Neural progenitor cell (in vitro differentiated cells): Measurements from ENCODE around the gene UBE2M. TPM values are rescaled to one million over a fixed set of nuclear protein-coding genes. Genes with fewer than 3 reads are reported as not detected.
A peak's percentile ranks its signal among the peaks of the same experiment; 100 is the strongest.

ENCODE experiments used
- DNase-seq: peaks from one replicate; pipeline ENCODE4 v3.0.0-alpha.2; 2016; ENCODE audit warnings: low spot score
- H2AFZ ChIP-seq: fragments of 200-600 bp; sonication (generic); replicated peaks from 2 replicates; pipeline ENCODE4 v1.6.1; 2016; ENCODE audit warnings: antibody characterized with exemption
- H3F3A ChIP-seq: fragments of 200-600 bp; sonication (generic); 2 replicates; pipeline ENCODE4 v1.6.1; 2016; ENCODE audit warnings: antibody characterized with exemption, low read depth
- H3K27ac ChIP-seq: fragments of 200-600 bp; sonication (generic); 2 replicates; pipeline ENCODE4 v1.5.1; 2016; ENCODE audit warnings: mild to moderate bottlenecking
- H3K27me3 ChIP-seq: fragments of 200-600 bp; sonication (generic); 2 replicates; pipeline ENCODE4 v1.6.1; 2016; ENCODE audit warnings: mild to moderate bottlenecking, moderate library complexity
- H3K36me3 ChIP-seq: fragments of 200-600 bp; sonication (generic); 2 replicates; pipeline ENCODE4 v1.5.1; 2016
- H3K4me1 ChIP-seq: fragments of 200-600 bp; sonication (generic); 2 replicates; pipeline ENCODE4 v1.6.1; 2016; ENCODE audit warnings: mixed run types
- H3K4me2 ChIP-seq: fragments of 200-600 bp; sonication (generic); 2 replicates; pipeline ENCODE4 v1.6.1; 2016
- H3K4me3 ChIP-seq: fragments of 200-600 bp; sonication (generic); 2 replicates; pipeline ENCODE4 v1.5.1; 2016
- H3K79me2 ChIP-seq: fragments of 200-600 bp; sonication (generic); 2 replicates; pipeline ENCODE4 v1.6.1; 2016; ENCODE audit warnings: low read depth
- H3K9ac ChIP-seq: fragments of 200-600 bp; sonication (generic); 2 replicates; pipeline ENCODE4 v1.6.1; 2016
- H3K9me3 ChIP-seq: fragments of 200-600 bp; sonication (generic); 2 replicates; pipeline ENCODE4 v1.5.1; 2016; ENCODE audit warnings: low read depth
- H4K20me1 ChIP-seq: fragments of 200-600 bp; sonication (generic); 2 replicates; pipeline ENCODE4 v1.6.1; 2016; ENCODE audit warnings: low read depth
- H3K27ac Mint-ChIP-seq: 3 replicates; pipeline ENCODE4 v1.8.0; 2021; ENCODE audit warnings: mixed read lengths
- H3K27me3 Mint-ChIP-seq: 2 replicates; pipeline ENCODE4 v1.8.0; 2022; ENCODE audit warnings: low read depth, mild to moderate bottlenecking, inconsistent platforms, moderate library complexity, mixed read lengths; ENCODE audit not compliant: insufficient read depth
- H3K36me3 Mint-ChIP-seq: 3 replicates; pipeline ENCODE4 v1.8.0; 2021; ENCODE audit warnings: mixed read lengths
- H3K4me1 Mint-ChIP-seq: 3 replicates; pipeline ENCODE4 v1.8.0; 2021; ENCODE audit warnings: mixed read lengths
- H3K4me3 Mint-ChIP-seq: 3 replicates; pipeline ENCODE4 v1.8.0; 2021; ENCODE audit warnings: mild to moderate bottlenecking, moderate library complexity, mixed read lengths
- H3K9me3 Mint-ChIP-seq: 3 replicates; pipeline ENCODE4 v1.8.0; 2020; ENCODE audit warnings: mixed read lengths
- EZH2 ChIP-seq: fragments of 200-600 bp; sonication (generic); IDR thresholded peaks from 2 replicates; pipeline ENCODE4 v1.6.1; 2017; ENCODE audit warnings: antibody characterized with exemption, mild to moderate bottlenecking, moderate library complexity
- EZH2phosphoT487 ChIP-seq: fragments of 200-600 bp; sonication (generic); IDR thresholded peaks from 2 replicates; pipeline ENCODE4 v1.6.1; 2017; ENCODE audit warnings: antibody characterized with exemption
- total RNA-seq: library from RNA; depleted of rRNA; stranded (reverse); fragments of >200 nt; gene quantifications from 2 replicates; pipeline ENCODE4 v1.2.3, GENCODE V29; 2015; ENCODE audit warnings: low replicate concordance
- TF ChIP-seq, protein P1 (sequence below): fragments of 200-600 bp; sonication (generic); IDR thresholded peaks from 2 replicates; pipeline ENCODE4 v1.5.1; 2017; ENCODE audit warnings: antibody characterized with exemption, mild to moderate bottlenecking

UBE2M gene
- total RNA-seq, 1 donor from 2014 or later, result 73.3 TPM

DNA sequence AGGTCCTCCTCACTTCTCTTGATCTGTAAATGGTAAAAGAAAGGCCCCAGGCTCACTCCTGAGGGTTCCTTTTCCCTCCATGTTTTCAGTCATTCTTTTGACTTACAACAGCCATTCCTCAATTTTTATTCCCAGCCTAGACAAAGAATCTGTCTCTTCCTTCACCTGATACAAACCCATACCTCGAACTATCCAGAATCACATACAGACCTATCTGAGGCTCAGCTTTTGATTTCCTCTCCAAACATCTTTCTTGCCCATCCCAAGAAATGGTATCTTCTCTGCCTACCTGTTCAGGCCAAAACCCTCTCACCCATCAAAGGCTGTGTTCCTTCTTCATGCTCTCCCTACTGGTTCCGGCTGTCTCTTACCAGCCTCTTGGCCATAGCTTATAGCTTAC lies 5.8 kb downstream of the UBE2M start:
- peaks cover 38% of the 10 kb centered on the region for H3K4me1 Mint-ChIP-seq
- H3K9me3 Mint-ChIP-seq, result no peaks in the 10 kb centered on the region
- H3K36me3 ChIP-seq, result no peaks in the 10 kb centered on the region
- H3K36me3 Mint-ChIP-seq, result peaks cover 32% of the 10 kb centered on the region
- DNase-seq, result no peak
- no peak overlapping the region for H3K9ac ChIP-seq
- H3K9me3 ChIP-seq, result no peaks in the 10 kb centered on the region
- peaks cover 17% of the 10 kb centered on the region for H3K4me1 ChIP-seq
- peaks cover 18% of the 10 kb centered on the region for H3K27me3 Mint-ChIP-seq
- peak overlapping the region; percentile 6 for H3K27ac Mint-ChIP-seq
- H3K79me2 ChIP-seq, result peaks cover 53% of the 10 kb centered on the region
- peaks cover 95% of the 10 kb centered on the region for H3F3A ChIP-seq
- H3K27ac ChIP-seq, result peak overlapping the region; percentile 14
- no peak overlapping the region for H3K4me3 ChIP-seq
- H4K20me1 ChIP-seq, result peaks cover 51% of the 10 kb centered on the region
- TF ChIP-seq EZH2, result no peak
- TF ChIP-seq, protein P1, sequence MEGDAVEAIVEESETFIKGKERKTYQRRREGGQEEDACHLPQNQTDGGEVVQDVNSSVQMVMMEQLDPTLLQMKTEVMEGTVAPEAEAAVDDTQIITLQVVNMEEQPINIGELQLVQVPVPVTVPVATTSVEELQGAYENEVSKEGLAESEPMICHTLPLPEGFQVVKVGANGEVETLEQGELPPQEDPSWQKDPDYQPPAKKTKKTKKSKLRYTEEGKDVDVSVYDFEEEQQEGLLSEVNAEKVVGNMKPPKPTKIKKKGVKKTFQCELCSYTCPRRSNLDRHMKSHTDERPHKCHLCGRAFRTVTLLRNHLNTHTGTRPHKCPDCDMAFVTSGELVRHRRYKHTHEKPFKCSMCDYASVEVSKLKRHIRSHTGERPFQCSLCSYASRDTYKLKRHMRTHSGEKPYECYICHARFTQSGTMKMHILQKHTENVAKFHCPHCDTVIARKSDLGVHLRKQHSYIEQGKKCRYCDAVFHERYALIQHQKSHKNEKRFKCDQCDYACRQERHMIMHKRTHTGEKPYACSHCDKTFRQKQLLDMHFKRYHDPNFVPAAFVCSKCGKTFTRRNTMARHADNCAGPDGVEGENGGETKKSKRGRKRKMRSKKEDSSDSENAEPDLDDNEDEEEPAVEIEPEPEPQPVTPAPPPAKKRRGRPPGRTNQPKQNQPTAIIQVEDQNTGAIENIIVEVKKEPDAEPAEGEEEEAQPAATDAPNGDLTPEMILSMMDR, result no peak
- no peak for TF ChIP-seq EZH2phosphoT487
- H3K4me2 ChIP-seq, result no peak overlapping the region
- no peak overlapping the region for H2AFZ ChIP-seq
- H3K4me3 Mint-ChIP-seq, result peak overlapping the region; percentile 13
- H3K27me3 ChIP-seq, result no peaks in the 10 kb centered on the region

DNA sequence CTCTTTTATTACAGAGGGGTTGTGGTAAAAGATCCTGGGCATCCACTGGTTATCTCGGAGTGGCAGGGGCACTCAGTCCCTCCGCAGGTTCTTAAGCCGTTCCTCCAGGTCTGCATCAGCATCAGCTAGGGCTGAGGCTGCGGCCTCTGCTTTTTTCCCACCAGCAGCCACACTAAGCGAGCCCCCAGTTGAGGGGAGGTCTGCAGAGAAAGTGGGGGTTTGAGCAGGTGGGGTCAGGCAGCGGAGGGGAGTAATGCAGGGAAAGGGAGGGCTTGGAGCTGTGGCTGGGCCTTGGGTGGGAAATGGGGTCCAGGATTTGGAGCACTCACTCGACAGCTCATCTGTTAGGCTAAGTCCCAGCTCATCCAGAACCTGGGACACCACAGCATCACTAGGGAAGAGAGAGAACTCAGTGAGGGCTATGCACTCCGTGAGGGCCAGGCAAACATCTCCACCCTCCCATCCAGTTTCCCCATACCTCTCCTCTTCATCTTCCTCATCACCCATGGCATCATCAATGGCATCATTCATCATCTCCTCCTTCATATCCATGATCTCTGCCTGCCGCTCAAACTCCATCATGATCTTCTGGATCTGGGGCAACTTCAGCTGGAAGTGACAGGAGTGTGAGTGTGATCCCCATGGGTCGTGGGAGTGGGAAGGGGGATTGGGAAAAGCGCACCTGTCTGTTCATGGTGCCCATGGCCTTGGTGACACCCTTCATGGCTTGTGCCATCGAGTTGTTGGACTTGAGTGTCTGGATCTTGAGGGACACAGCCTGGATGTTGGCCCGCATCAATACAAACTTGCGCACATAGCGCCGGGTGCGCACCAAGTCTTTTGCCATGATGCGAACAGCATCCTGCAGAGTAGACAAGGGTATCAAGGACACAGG lies 6.6 kb downstream of the UBE2M start:
- peaks cover 31% of the 10 kb centered on the region for H3K4me1 Mint-ChIP-seq

DNA sequence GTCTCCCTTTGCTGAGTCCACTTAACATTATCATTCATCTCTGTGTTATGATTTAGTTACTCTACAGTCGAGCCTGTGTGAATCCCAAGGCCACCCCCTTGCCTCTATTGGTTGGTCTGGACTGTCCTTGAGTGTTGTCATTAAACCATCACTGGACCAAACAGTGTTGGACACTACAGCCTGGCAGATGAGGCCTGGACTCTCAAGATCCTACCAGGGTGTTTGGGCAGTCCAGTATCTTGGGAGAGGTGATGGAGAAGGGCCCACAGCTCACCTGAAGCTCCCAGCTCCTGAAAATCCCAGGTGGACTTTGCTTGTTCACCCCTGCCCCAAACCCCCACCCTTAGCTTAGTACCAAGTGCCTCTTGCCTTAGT lies 7.3 kb downstream of the UBE2M start:
- Mint-ChIP-seq H3K27ac (no peak overlapping the region), H3K4me3 (peak overlapping the region; percentile 44), H3K27me3 (peaks cover 25% of the 10 kb centered on the region), H3K4me1 (peaks cover 31% of the 10 kb centered on the region), H3K9me3 (no peaks in the 10 kb centered on the region), H3K36me3 (peaks cover 35% of the 10 kb centered on the region)
- TF ChIP-seq, protein P1, result no peak
- H3K4me1 ChIP-seq, result peaks cover 18% of the 10 kb centered on the region
- no peaks in the 10 kb centered on the region for H3K9me3 ChIP-seq
- no peak for DNase-seq
- H3K79me2 ChIP-seq, result peaks cover 53% of the 10 kb centered on the region
- H3K27me3 ChIP-seq, result no peaks in the 10 kb centered on the region
- H3K4me2 ChIP-seq, result no peak overlapping the region
- no peak overlapping the region for H2AFZ ChIP-seq
- no peak overlapping the region for H3K9ac ChIP-seq
- H3K27ac ChIP-seq, result no peak overlapping the region
- peaks cover 55% of the 10 kb centered on the region for H4K20me1 ChIP-seq
- no peak overlapping the region for H3K4me3 ChIP-seq
- H3K36me3 ChIP-seq, result no peaks in the 10 kb centered on the region
- H3F3A ChIP-seq, result peaks cover 96% of the 10 kb centered on the region

More for the DNA sequence above, 6.6 kb downstream of the UBE2M start:
- peaks cover 34% of the 10 kb centered on the region for H3K36me3 Mint-ChIP-seq
- Histone ChIP-seq H3K27ac (peak overlapping the region; percentile 14), H3K4me2 (no peak overlapping the region), H3K4me3 (no peak overlapping the region), H3K27me3 (no peaks in the 10 kb centered on the region), H3K9me3 (no peaks in the 10 kb centered on the region), H3K79me2 (peaks cover 53% of the 10 kb centered on the region), H4K20me1 (peaks cover 51% of the 10 kb centered on the region), H3K9ac (no peak overlapping the region), H3K4me1 (peaks cover 11% of the 10 kb centered on the region), H3K36me3 (no peaks in the 10 kb centered on the region), H2AFZ (no peak overlapping the region), H3F3A (peaks cover 96% of the 10 kb centered on the region)
- peak overlapping the region; percentile 27 for H3K4me3 Mint-ChIP-seq
- TF ChIP-seq EZH2phosphoT487 (no peak), EZH2 (no peak)
- TF ChIP-seq, protein P1, result no peak
- no peaks in the 10 kb centered on the region for H3K9me3 Mint-ChIP-seq
- DNase-seq, result no peak
- peaks cover 24% of the 10 kb centered on the region for H3K27me3 Mint-ChIP-seq
- H3K27ac Mint-ChIP-seq, result no peak overlapping the region
